Activated CD4-positive, CD25-positive, alpha-beta regulatory T cell (primary cell): Measurements from ENCODE around the gene GBX2.
"Not testable (repeated sequence)": the region's sequence is repeated elsewhere in the genome, so short reads cannot be mapped to it uniquely, and the experiment has no call there.

ENCODE experiments used
- DNase-seq, 4 experiments: peaks; one replicate each; lab custom pipeline; 2025; lab: John Stamatoyannopoulos, UW

Gene GBX2

DNA sequence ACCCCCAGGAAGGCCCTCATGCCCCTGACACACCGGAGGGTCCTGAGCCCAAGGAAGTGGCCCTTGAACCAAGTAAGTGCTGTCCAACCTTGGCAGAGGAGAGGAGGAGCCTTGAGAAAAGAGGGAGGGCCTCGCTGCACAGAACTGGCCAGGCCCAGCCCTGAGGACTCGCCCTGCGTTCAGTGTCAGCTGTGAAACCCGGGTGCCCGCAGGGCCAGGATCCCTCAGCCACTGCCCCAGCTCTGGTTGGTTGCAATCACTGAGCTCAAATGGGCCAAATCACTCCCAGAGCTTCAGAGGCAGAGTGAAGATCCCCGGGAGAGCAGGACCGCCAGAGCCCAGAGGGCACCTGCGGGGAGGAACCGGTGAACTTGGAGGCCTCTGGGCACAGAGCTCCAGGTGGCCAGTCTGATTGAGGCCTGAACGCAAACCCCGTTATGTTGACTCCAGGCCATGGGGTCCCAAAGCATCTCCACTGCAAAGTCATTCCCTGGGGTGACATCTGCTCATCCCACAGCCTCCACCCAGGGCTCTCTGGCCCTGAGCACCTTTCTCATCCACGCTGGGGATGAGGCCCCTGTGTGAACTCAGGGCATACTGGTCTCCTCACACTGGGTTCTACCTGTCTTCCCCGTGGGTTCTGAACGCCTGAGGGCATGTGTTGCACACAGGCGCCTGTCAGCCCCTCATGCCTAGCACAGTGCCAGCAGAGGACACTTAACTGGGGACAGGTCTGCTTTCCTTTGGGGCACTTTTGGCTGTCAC is 11.9 kb downstream of the GBX2 start:
- no peak for DNase-seq

DNA sequence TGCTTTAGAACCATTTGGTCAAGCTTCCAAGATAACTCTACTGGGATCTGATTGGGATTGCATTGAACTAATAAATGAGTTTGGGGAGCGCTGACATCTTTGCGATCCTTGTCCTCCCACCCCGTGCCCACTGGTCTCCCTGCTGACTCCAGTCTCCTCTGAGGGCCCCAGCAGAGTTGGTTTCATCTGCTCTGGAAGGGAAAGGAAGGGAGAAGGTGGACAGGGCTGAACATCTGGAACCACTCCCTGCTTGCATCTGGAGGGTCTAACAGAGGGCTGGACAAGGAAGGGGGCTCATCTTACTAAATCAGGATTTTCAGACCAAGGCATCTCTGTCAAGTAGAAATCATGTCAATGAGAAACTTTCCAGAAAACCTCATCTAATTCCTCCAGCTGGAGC is 12.8 kb downstream of the GBX2 start:
- no peak for DNase-seq

DNA sequence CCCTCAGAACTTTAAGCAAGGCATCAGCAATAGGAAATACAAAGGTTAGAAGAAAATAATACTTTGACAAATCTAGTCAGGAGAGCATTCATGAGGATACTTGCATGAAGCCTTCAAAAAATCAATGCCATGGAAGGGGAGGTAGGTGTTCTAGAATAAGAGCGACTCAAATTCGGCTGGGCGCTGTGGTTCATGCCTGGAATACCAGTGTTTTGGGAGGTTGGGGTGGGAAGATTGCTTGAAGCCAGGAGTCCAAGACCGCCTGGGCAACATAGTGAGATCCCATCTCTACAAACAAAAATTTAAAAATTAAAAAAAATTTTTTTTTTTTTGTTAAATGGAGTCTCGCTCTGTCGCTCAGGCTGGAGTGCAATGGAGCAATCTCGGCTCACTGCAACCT is 21.8 kb downstream of the GBX2 start:
- no peak for DNase-seq

DNA sequence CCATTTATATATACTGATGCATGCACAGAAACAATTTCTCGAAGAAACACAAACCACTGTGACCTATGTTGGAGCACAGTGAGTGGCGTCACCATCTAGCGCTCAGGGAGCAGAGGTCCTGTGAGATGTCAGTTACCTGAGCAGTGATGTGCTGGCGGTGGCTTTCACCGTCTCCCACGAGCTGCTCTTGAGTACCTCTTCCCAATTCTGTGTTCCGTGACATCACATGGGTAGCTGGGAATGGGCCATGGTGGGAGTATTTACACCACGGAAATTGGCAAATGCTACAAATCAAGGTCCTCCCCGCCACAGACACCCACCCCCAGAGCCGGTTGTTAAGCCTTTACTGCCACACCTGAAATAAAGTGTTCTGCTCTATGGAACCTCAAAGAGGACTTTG is 24.4 kb downstream of the GBX2 start:
- DNase-seq: no peak

DNA sequence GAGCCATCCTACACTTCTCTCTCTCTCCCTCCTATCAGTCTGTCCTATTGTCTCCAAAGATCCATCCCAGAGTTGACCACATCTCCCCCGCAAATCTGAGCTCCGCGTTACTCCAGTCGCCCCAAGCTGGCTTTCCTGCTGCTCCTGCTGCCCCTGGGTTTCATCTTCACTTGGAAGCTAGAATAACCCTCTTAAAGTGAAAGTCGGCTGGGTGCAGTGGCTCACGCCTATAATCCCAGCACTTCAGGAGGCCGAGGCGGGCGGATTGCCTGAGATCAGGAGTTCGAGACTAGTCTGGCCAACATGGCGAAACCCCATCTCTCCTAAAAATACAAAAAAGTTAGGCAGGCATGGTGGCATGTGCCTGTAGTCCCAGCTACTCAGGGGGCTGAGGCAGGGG is 26.6 kb downstream of the GBX2 start:
- DNase-seq: not testable (repeated sequence)

DNA sequence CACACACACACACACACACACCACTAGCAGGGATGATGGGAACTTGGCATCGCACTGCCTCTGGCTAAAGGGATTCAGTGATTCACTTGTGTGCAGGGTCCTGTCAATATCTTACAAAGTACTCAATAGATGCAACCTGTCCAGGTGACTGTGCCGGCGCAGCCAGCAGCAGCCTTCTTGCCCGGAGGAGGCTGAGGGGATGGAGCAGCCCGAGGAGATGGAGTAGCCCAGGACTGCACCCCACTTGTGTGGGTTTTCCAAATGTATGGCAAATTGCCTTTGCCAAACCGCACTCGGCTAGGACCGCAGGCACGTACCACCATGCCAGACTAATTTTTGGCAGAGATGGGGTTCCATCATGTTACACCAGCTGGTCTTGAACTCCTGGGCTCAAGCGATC is 31.1 kb downstream of the GBX2 start:
- no peak for DNase-seq

DNA sequence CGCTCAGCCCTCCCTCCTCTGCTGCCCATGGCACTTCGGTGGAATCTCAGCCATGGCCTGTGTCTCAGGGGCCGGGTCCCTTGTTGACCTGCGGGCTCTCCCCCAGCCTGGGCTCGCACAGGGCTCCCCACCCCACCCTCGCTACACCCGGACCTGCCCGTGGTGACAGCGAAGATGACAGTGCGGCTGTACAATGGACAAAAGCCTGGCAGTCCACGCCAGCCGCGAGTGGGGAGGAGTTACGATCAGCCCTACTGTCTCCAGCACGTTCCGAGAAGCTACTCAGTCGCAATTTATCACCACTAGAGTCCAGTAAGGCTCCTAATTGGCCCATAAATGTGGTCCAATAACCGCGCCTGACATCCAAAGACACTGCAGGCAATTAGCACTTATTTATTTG is 31.6 kb downstream of the GBX2 start:
- no peak for DNase-seq

DNA sequence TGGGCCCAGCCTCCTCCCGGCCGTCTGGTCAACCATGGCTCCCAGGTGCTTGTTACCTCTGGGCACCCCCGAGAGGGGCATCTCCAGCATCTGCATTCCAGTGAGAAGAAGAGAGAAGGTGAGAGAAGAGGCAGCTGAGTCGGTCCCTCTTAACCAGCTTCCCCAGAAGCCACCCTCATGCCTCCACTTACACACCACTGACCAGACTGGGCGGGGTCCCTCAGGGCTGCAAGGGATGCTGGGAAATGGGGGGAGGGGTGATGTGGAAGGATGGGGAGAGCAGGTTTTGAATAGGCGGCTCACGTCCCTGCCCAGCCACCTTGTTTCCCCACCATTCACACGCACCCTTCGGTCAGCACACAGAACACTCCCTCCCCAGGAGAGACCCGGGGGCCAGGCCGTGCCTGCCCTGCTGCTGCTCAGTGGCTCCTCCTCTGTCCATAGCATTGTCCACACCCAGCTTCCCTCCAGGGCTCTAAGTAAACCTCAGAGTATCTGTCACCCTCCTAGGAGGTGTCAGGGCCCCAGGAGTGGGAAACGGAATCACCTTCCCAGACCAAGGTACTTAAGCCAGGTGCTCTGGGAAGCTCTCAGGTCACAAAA is 34.7 kb downstream of the GBX2 start:
- DNase-seq: no peak

DNA sequence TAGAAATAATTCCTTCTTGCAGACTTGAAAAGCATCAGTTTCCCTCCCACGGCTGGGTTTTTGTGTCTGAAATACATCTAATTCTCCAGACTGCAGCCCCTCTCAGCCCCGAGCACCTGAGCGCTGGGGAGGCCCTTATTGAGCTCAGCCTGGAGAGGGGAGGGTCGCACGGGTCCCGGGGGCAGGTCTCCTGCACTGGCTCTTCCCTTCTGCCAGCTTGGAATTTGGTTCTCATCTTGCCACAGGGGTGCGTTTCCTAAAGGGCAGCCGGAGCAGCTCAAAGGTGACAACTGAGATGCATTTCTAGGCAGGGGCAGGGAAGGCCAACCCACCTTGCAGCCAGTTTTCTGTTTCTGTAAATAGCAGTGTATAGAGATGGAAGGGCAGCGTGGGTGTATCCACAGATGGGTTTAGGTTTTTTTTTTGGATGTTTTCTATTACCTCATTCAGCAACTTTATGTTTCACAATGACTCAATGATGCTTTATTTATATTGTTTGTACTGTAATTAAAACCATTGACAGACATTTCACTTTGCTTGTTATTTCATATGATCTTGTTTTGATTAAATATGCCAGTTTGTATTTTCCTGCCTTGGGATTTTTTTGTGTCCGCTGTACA is 37.0 kb downstream of the GBX2 start:
- DNase-seq: no peak

DNA sequence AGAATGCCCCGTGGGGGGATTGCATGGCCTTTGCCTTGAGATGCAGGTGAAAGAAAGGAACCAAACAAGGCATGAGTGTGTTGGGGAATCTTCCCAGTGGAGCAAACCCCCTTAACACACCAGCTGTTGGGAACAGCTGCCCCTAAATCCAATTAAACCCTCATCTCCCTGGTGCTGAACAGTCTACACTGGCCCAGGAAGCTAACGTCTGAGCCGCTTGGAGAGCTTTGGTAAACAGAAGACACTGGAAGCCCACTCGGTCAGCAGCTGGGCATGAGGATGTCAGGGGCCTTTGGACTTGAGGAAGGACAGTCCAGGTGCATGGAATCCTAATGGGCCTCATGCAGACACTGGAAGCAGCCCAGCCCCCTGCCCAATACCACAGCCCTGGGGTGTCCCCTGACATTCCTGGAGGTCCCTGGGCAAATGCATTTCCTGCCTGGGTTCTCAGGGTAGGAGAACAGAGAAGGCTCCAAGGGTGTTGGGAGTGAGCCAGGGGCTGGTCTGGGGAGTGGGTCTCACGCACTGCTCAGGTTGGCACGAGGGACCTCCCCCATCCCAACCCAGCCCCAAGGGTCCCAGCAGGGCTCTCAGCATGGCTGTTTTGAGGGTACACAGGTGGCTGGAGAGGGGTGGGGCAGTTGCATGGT is 37.7 kb downstream of the GBX2 start:
- DNase-seq: no peak

DNA sequence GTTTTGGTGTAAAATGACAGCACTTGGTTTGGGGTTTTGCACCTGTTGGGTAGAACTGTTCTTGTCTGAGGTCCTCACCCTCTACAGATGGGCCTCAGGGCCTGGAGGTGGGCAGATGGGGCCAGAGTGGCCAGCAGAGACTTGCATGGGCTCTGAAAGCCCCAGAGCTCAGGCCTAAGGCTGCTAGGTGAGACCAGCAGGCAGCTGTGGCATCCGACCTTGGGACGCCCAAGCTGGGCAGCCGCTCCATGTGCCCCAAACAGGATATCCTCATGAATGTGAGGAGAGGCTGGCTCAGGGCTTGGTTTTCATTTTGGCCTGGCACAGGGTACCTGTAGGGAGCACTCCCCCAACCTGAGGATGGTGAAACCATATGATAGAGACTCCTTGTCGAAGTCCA is 38.3 kb downstream of the GBX2 start:
- DNase-seq: no peak

DNA sequence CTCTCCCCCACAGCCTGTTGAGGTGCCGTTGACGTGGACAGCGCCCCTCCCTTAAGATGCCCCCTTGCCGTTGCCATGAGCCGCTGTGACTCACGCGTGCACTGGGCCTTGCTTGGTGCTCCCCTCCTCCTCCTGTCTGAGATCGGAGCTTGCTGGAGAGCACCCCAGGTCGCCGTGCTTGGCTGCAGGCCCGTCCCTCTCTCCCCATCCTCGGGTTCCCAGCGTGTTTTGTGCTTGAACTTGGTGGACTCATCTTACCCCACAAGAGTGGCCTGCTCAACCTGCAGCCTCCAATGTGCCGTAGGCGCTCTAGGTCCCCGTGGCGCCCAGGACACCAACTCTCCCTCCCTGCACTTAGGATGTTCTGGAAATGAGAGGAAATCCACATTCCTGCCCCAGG is 39.9 kb downstream of the GBX2 start:
- DNase-seq: no peak

DNA sequence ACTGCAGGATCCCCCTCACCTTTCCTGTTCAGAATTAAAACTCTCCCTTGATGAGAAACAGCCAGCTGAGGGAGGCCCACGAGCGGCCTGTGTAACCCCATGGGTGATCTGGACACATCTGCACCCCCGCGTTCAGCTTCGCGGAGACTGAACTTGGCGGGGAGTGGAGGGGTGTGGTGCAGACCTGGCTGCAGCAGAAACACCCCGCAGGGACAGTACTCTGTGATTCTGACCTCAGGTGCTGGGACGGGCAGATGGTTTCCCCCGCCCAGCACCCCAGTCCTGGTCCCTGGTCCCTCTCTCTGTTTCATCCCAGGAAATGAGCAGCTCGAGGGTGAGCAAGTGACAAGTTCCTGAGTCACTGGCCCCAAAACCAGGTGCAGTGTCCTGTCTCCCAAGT is 41.2 kb downstream of the GBX2 start:
- DNase-seq: no peak

DNA sequence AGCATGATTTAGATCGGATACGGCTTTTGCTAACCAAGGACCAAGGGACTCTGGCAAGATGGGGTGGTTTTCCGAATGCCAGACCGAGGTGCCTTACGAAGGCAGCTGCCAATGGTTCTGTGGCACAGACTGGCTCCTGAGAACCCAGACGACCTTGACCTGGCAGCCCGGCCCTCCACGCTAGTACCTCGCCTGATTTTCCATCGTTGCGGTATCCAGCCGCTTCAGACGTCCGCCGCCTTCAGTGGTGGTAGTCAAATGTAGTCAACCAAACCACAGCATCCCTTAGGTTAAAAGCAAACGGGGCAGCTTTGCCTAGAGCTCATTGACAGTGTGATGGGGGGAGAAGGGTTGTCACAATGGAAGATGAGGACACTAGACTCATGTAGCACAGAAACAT is 42.6 kb downstream of the GBX2 start:
- DNase-seq: no peak

DNA sequence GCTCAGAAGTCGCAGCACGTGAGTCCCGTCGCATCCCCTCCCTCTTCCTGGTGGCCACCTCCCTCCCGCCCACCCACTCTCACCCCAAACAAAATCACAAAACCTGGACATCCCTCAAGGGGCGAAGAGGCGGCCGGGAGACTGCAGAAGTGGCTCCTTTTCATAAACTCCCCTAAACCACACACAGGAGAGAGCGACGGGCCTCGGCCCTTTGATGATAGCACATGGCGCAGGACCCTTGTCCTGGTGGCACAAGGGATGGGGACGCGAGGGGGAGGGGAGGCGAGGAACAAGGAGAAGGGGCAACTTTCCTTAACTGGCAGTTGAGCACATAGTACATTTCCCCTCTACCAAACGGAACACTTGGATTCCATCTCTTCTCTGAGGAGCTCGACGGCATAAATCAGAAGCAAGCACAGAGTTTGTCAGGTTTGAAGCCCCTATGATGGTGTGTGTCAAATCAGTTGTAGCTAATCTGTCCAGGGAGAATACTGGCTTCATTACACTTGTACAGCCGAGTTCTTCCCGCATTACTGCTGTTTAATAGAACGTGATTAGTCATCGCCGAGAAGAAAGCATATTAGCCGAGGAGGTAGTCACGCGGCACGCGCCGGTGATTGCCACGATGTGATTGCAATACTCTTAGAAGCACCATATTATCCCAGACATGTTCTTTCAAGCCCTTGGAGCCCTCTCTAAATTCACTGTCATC is 43.8 kb downstream of the GBX2 start:
- DNase-seq: no peak

DNA sequence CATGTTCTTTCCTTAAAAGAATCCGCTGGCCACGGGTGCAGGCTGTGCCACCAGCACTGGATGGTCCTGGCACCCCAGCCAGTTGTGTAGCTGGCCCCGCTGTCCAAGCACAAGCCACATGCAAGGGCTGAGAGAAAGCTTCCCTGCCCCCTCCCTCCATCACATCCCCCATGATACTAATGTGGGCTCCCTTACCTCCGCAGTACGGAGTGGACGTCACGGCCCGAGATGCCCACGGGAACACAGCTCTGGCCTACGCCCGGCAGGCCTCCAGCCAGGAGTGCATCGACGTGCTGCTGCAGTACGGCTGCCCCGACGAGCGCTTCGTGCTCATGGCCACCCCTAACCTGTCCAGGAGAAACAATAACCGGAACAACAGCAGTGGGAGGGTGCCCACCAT is 44.5 kb downstream of the GBX2 start:
- DNase-seq: no peak

DNA sequence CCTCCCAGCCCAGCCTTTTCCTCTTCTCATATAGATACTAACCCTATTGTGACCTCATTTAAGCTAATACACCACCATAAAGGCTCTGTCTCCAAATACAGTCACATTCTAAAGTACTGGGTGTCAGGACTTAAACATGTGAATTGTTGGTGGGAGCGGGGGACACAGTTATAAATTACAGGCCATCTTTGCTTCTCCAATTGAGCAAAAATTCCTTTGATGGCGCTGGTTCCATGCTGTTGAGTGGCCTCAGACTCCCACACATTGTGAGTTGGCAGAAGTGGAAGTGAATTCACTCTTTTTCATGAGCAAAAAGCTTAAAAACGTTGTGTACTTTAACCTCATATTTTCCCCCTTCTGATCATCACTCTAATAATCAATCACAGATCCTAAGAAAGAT is 46.0 kb downstream of the GBX2 start:
- no peak for DNase-seq

DNA sequence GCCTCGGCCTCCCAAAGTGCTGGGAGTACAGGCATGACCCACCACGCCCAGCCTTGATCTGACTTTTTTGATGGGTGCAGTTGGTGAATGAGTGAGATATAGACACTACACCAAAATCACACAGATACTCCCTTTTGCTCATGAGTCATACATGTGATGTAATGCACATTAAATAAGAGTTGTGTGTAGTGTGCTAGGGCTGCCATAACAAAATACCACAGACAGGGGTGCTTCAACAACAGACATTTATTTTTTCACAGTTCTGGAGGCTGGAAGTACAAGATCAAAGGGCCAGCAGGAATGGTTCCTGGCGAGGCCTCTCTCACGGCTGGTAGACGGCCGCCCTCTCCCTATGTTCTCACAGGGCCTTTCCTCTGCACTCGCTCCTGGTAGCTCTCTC is 46.6 kb downstream of the GBX2 start:
- no peak for DNase-seq

DNA sequence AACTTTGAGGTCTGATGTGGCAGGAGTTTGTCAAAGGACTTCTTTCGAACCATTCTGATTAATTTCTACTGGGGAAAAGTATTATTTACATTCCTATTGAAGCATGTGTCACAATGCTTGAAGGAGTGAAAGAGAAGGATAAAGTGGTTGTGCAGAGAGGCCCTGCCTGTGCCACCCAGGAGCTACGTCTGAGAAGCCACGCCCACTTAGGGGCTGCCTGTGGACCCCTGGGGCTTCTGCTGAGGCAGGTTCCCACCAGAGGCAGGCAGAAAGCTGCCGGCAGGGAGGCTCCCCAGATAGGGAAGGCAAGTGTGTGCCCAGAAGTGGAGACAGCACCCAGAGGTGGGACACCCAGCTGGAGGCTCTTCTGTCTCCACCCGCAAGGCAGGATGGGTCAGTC is 47.4 kb downstream of the GBX2 start:
- no peak for DNase-seq

DNA sequence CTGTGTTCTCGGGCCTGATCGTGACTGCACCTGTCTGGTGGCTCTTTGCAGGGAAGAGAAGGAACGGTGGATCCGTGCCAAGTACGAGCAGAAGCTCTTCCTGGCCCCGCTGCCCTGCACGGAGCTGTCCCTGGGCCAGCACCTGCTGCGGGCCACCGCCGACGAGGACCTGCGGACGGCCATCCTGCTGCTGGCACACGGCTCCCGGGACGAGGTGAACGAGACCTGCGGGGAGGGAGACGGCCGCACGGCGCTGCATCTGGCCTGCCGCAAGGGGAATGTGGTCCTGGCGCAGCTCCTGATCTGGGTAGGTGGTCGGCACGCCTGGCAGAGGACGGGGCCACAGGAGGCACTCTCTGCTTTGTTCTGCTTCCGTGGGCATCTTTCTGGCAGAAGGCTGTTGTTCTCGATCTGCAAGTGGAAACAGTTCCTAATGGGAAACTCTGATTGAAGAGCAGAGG is 48.0 kb downstream of the GBX2 start:
- no peak for DNase-seq

DNA sequence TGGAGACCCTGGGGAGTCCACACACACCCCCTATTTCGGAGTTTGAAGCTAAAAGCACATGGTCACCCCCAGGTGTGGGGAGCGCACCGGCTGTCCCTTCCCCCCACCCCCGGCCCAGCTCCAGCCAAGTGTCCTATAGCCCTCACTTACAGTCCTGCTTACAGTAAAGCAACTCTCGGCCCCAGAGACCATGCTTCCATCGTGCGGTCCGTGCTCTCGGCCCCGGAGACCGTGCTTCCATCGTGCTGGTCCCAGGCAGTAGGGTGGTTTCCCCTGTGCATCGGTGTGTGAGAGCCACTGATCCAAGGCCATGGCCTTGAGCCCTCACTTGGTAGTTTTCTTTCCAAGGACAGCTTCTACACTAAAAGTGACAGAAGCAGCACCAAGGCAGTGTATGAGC is 48.7 kb downstream of the GBX2 start:
- DNase-seq: no peak

DNA sequence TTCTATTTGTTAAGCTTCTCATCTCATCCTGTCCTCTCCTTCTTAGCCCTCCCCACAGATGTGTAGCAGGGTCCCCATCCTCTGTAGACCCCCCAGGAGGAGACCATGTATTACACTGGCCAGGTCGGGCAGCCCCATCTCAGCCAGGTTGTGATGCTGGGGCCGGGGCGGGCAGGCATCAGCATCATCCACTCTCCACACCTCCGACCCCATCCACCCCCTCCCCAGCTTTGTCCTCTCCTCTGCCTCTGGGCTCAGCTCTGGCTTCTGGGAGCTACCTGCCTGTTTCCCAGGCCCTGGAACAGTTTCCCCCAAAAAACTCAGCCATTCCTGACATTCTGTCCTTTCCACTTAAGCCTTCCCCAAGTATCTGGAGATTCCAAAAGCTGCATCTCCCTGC is 49.2 kb downstream of the GBX2 start:
- no peak for DNase-seq
